Stimulated activated CD4-positive, alpha-beta T cell treated with anti-CD3 and anti-CD28 coated beads, TNF-alpha, amount 100 ng/mL, for 1 hour (primary cell): ENCODE data around the gene CYFIP1.
"Not testable (repeated sequence)": the region's sequence is repeated elsewhere in the genome, so short reads cannot be mapped to it uniquely, and the experiment has no call there.

ENCODE experiments used
- DNase-seq, 3 donors: peaks; one replicate each; pipeline ENCODE4 v3.0.0-alpha.2; 2020; ENCODE audit warnings: low read depth in 3 of 3, low spot score in 1 of 3

CYFIP1 gene

DNA sequence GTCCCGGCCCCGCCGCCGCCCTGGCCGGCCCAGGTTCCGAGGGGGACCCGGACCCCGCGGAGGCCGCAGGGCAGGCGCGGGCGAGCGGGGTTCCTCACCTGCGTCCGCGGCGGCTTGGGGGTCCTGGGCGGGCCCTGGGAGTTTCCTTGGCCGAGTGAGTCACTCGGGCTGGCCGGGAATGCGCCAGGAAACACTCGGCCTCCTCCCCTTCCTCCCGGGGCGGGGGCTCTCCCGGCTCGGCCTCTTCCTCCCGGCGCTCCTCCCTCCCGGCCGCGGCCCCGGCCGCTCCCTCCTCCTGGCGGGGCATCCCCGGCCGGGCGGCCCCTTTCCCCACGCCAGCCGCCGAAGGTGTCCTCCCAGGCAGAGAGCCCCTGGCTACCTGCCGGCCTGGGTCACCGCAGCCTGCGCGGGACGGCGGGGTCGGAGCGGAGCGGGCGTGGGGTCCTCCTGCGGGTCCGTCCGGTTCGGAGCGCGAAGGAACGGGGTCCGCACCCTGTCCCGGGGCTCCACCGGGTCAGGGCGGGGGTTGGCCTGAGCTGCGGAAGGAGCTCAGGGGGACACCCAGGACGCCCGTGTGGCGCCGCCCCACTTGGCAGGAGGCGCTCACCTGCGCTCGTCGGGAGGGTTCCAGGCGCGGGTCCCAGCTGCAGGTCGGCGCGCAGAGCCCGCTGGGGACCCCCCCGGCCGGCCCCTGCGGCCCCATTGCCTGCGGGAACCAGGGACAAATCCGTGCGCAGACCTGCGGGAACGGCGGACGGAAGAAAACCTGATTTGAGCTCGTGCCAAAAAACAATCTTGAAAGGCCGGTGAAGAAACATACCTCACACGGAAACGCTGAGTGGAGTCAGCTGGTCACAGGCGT lies at the start of gene CYFIP1:
Gene CYFIP1, minus strand, starts transcription at position 180 of the 862 bp plus-strand sequence. CDS start 33,083 bp downstream, outside the sequence.
- peak in 1 of 3 donors; percentile 10 for DNase-seq

DNA sequence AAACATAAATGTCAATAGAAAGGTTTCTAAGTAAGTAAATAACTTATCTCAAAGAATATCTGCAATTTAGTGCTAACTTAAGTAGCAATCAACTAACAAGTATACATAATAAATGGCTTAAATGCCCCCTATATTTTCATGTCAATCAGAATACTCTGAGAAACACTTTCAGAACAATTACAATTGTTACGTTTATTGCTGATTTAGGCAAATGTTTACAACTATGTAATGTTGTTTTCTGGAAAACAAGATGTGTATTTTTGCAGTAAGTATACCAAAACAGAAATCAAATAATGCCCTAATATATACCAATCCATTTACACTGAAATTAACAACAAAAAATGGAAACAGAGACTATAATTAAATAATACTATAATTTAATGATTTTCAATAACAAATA lies 46.0 kb upstream of the CYFIP1 start:
- no peak for DNase-seq

DNA sequence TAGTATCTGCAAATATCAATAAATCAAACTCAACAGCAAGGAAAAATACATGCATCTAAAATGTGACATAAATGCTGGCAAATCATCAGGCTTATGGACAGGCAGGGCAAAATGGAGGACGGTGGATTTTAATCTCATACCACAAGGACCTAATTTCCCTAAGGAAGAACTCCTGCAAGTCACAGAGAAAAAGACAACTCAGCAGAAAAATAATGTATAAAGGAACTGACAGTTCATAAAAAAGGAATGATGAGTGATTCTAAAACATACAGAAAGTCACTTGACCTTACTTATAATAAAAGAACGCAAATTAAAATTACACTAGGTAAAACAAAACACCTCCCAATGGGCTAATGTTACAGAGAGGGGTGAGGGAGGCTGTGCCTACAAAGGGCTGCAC lies 42.0 kb upstream of the CYFIP1 start:
- no peak for DNase-seq

DNA sequence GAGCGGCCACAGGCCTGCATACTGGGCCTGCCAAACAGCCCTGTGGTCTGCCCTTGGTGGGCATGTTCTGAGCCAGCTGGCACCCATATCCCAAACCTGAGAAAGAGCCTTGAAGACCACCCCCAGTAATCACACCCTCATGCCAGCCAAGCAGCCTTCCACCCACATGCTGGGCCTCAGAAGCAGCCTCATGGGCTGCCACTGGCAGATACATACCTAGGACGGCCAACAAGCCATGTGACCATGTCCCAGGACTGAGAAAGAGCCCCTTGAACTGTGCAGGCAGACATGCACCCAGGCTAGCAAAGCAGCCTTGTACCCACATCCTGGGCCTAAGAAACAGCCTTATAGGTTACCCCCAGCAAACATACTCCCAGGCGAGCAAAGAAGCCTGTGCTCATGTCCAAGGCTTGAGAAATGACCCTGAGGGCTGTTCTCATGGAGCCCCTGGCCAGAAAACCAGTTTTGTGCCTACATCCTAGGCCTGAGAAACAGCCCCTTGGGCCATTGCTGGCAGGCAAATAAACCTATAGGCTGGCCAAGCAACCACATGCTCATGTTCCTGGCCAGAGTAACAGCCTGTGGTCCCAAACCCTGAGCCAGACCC lies 34.3 kb upstream of the CYFIP1 start:
- DNase-seq, result no peak

DNA sequence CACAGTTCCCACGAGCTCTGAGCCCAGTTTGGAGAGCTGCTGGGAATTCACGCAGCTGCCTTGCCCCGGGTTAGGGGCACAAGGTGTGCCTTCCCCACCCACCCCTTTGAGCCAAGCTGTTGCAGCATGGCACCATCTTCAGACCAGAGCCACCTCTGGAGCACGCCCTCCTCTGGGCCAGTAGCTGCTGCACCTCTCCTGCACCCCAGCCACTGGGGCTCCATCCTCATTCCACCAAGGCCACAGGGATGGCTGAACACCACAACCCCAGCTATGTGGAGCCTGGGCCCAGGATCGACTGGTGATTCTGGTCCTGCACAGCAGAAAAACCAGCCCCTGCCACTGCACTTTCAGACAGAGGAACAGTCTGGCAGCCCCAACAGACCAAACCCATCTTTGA lies 33.5 kb upstream of the CYFIP1 start:
- no peak for DNase-seq

DNA sequence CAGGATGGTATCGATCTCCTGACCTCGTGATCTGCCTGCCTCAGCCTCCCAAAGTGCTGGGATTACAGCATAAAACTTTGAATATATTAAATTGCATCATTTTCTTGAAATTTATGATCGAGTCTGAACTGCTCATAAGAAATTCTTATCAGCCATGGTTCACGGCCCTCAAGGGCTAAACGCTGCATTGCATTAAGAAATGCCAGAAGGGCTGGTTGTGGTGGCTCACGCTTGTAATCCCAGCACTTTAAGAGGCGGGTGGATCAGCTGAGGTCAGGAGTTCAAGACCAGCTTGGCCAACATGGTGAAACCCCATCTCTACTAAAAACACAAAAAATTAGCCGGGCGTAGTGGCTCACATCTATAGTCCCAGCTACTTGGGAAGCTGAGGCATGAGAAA lies 32.4 kb upstream of the CYFIP1 start:
- DNase-seq, result not testable (repeated sequence)

DNA sequence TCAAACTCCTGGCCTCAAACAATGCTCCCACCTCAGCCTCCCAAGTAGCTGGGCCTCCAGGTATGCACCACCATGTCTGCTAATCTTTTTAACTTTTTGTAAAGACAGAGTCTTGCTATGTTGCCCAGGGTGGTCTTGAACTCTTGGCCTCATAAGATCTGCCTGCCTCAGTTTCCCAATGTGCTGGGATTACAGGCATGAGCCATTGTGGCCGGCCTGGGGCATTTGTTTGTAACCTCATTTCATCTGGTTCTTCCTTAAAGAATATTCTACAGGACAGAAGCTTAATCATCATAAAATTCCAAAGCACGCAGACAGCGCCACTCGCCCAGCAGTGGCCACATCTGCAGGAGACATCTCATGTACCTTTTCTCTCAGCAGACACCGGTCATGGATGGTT lies 23.6 kb upstream of the CYFIP1 start:
- no peak for DNase-seq

DNA sequence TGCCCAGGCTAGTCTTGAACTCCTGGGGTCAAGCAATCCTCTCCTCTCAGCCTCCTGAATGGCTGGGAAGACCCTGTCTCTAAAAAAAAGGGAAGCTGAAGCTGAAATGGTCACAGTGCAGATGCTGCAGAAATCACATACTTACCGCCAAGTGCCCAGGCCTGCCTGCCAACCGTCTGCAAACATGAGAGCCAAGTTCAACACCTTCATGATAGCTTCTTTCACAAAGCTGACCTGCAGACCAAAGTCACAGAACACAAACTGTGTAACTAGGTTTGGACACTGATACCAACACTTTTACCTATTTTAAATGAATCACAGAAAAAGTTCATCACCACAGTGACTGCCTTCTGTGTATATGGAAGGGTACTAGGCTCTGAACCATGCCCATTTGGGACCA lies 22.8 kb upstream of the CYFIP1 start:
- no peak for DNase-seq

DNA sequence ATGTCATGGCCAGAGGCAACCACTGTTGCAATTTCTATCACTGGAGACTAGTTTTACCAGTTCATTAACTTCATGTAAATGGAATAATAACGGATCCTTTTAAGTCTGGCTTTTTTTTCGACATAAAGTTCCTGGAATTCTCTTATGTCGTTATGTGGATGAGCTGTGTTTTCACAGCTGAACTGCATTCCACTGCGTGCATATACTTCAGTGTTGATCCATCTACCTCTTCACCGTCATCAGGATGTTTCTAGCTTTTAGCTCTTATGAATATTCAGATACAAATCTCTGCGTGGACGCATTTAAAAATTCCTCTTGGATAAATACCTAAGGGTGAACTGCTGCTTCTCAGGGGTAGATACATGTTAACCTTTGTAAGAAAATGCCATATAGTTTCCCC lies 15.6 kb upstream of the CYFIP1 start:
- DNase-seq, result no peak

DNA sequence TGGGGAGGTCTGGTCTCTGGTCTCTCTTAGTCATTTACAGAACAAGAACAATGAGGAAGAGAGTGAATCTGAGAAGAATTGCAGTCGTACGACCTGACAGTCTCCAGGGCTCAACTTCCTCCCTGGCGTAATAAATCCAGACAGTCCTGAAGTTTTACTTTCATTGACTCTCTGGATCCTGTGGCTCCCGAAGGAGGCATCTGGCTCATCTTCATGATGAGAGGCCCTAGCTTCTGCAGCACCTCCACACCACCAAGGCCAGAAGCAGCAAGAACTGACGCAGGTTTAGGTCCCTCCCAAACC lies 11.8 kb upstream of the CYFIP1 start:
- DNase-seq, result no peak

DNA sequence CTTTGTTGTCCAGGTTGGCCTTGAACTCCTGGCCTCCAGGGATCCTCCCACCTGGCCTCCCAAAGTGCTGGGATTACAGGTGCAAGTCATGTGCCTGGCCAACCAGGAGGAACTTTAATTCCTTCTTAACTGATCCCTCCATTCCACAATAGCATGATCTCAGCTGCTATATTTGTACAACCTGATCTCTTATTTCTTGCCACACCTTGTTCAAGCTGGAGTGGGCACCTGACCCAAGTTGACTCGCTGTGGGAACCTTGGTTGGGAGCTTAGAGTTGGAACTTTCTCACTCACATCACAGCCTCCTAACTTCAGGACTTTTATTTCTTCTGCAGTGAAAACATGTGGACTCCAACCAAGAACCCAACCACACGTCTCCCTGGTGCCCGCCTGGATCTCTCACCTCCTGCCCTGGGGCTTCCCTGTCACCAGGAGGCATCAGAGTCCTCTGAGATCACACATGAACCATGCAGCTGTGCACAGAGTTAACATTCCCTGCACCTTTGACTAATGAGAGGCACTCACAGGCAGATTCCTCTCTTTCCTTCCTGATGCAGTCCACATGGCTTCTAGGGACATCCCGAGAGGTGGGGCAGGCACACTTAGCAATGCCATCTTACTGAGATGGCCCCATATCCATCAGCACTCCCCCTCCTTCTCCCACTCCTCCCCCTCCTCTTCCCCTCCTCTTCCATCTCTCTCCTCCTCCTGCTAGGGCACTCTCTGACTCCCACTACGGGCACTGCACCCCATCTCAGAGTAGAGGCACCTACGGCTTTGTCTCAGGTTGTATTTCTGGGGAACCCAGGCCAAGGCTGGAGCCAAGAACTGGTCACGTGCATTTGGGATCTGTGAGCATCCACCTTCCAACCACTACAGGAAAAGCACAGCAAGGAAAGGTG lies 9.7 kb upstream of the CYFIP1 start:
- no peak for DNase-seq

DNA sequence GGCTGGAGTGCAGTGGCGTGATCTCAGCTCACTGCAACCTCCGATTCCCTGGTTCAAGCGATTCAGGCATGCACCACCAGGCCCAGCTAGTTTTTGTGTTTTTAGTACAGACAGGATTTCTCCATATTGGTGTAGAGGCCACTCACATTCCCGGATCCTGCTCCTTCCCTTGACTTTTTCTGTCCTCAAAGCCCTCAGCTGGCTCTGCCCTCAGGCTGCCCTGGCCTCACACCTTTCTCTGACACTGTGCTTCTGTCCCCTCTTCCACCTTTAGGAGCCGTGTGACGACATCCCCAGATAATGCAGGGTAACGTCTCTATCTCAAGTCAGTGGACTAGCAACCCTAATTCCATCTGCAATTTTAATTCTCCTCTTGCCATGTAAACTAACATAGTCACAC lies 8.6 kb upstream of the CYFIP1 start:
- no peak for DNase-seq

DNA sequence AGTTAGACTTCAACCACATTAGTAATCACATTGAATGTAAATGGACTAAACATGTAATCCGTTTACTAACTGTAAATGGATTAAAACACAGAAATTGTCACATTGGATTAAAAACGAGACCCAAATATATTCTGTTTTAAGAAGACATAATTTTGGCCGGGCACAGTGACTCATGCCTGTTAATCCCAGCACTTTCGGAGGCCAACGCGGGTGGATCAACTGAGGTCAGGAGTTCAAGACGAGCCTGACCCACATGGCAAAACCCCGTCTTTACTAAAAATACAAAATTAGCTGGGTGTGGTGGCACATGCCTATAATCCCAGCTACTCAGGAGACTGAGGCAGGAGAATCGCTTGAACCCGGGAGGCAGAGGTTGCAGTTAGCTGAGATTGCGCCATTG lies 1.8 kb upstream of the CYFIP1 start:
- not testable (repeated sequence) for DNase-seq

DNA sequence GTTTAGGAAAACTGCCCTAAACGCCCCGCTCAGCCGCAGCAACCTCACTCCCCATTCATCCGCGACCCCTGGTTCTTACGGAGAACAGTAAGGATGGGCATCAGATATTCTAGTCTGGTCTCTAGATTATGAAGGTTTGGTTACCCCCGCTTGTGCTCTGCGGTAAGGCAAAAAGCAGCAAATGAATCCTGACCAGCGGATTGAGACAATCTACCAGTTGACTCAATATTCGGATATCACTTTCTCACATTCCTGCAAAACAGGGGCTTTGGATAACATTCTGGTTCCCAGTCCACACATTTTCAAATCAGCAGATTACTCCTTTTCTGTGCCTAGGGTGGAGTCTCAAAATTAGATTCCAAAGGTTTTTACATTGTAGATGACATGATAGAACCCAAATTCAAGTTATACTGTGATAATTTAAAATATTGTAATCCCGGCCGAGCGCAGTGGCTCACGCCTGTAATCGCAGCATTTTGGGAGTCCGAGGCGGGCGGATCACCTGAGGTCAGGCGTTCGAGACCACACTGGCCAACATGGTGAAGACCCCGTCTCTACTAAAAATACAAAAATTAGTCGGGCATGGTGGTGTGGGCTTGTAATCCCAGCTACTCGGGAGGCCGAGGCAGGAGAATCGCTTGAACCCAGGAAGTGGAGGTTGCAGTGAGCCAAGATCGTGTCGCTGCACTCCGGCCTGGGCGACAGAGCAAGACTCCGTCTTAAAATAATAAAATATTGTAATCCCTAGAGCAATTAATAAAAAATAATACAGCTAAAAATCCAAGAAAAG lies 1.1 kb upstream of the CYFIP1 start:
- DNase-seq, result no peak

DNA sequence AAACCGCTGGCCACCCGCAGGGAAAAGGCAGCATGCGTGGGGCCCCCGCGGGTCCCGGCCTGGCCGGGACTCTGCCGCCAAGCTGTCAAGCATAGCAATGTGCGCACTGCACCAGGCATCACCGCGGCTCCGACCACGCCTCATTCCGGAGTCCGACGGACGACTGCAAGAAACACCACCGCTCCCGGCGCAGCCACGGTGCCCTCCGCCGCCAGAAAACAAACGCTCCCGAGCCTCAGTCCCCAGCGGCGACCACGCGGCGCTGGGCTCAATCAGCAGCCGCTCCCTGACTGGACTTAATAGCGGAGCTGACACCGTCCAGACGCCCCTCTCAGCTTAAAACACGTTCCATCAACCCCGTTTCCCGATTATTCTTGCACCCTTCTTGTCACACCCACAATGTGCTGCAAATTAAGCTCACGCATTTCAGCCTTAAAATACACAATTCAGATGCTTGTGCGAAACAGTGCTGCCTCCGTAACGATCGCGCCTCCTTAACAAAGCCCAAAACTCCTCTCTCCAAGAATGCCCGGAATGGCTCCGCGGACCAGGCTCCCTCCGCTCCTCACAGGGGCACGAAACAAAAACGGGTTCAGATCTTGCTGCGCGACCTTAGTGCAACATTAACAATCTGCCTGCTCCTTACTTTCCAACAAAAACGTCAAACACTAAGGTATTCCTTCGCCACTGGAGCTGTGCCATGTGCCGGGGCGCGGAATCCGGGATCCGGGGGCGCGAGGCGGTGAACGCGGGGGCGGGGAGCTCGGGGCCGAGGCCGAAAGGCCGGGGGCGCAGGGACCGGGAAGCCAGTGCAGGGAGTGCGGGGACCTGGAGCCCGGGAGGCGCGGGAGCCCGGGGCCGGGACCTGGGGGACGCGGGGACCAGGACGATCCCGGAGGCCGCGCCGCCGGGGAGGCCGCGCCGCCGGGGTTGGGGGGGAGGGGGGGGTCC lies 655 bp downstream of the CYFIP1 start:
- DNase-seq, result peak in 1 of 3 donors; percentile 7

DNA sequence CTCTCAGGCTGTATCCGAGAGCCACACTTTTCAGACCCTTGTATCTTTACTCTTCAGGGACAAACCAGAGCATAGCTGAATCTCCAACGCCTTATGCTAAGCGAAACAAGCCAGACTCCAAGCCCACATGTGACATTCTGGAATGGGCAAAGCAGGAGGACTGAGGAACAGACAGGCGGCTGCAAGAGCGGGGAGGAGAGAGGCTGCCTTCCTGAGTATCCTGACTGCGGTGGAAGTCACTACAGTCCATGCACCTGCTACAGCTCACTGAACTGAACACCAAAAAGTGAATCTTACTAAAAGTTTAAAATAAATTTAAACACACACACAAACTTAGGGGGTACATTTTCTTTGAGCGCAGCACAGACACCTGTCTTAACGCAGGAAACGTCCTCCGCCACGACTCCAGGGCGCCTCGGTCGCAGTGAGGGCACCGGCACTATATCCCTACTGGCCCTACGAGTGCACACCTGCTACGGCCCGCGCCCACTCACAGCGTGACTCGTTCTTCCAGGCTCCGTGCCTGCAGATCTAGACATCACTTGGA lies 1.4 kb downstream of the CYFIP1 start:
- no peak for DNase-seq

DNA sequence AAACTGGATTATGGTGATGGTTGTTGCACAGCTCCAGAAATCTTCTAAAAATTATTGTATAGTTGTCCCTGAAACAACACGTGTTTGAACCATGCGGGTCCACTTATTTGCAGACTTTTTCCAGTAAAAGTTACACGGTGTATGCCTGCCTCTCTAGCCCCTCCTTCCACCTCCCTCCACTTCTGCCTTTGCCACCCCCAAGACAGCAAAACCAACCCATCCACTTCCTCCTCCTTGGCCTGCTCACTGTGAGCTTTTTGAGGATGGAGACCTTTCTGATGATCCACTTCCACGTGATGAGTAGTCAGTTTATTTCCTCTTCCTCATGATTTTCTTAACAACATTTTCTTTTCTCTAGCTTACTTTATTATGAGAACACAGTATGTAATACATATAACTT lies 5.4 kb downstream of the CYFIP1 start:
- no peak for DNase-seq

DNA sequence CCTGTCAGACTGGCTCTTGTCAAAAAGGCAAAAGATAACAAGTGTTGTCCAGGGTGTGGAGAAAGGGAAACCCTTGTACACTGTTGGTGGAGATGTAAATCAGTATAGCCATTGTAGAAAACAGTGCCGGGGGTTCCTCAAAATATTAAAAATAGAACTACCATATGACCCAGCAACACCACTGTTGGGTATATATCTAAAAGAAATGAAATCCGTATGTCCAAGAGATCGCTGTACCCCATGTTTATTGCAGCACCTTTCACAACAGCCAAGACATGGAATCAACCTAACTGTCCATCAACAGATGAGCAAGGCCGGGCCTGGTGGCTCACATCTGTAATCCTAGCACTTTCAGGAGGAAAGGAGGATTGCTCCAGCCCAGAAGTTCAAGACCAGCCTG lies 6.2 kb downstream of the CYFIP1 start:
- DNase-seq, result no peak

DNA sequence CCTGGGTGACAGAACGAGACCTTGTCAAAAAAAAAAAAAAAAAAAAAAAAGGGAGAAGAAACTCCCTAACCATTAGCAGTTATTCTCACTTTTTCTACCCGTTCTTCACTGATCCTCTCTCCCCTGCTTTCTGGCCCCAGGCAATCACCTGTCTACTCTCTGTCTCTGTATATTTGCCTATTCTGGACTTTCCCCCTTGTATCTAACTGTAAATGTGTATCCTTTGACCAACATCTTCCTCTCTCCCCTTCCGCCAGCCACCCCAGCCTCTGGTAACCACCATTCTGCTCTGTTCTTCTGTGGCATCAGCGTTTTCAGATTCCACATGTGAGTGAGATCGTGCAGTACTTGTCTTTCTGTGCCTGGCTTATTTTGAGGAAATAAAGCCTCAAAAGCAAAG lies 6.9 kb downstream of the CYFIP1 start:
- no peak for DNase-seq

DNA sequence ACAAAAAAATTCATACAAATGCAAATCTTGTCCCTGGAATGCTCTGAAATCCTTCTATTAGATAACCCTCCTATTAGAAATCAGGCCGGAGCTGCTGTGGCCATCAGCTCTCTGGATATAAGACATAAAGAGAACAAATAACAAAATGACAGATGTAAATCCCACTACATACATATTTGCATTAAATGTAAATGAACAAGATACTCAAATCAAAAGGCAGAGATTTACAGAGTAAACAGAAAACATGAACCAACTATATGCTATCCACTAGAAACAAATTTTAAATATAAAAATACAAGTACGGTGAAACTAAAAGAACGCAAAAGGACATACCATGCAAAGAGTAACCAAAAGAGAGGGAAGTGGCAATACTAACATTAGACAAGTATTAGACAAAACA lies 10.7 kb downstream of the CYFIP1 start:
- DNase-seq, result no peak
